GM15510 (cell line): ENCODE measurements around the gene FKBP1A.

Source experiments
- POLR2A ChIP-seq: IDR thresholded peaks from 3 replicates; pipeline ENCODE4 v1.6.1; 2011; ENCODE audit warnings: borderline replicate concordance; ENCODE audit not compliant: insufficient read length; ENCODE audit errors: extremely low read depth

FKBP1A gene

GRCh38 chr20:1392693-1393506 lies at the start of gene FKBP1A:
TSS of gene FKBP1A (minus strand) at chr20:1393054. CDS start at chr20:1392998, 56 bp downstream.
- TF ChIP-seq POLR2A, result peak; percentile 83

GRCh38 chr20:1442304-1442703 lies 49.5 kb upstream of the FKBP1A start:
- no peak for TF ChIP-seq POLR2A

- TF ChIP-seq POLR2A, result no peak
These were observed 48.3 kb upstream of the FKBP1A start for GRCh38 chr20:1441133-1441532.

GRCh38 chr20:1440024-1440423 lies 47.2 kb upstream of the FKBP1A start:
- TF ChIP-seq POLR2A, result no peak

- TF ChIP-seq POLR2A, result no peak
These were observed 45.5 kb upstream of the FKBP1A start for GRCh38 chr20:1438361-1438760.

- TF ChIP-seq POLR2A, result no peak
These were observed 44.5 kb upstream of the FKBP1A start for GRCh38 chr20:1437235-1437904.

- no peak for TF ChIP-seq POLR2A
These were observed 43.4 kb upstream of the FKBP1A start for GRCh38 chr20:1436263-1436662.

- TF ChIP-seq POLR2A, result no peak
These were observed 42.5 kb upstream of the FKBP1A start for GRCh38 chr20:1435337-1435699.

GRCh38 chr20:1434571-1435336 lies 41.9 kb upstream of the FKBP1A start:
- no peak for TF ChIP-seq POLR2A

- TF ChIP-seq POLR2A, result no peak
These were observed 38.3 kb upstream of the FKBP1A start for GRCh38 chr20:1431158-1431557.

- no peak for TF ChIP-seq POLR2A
These were observed 37.2 kb upstream of the FKBP1A start for GRCh38 chr20:1430004-1430451.

GRCh38 chr20:1429143-1429728 lies 36.4 kb upstream of the FKBP1A start:
- TF ChIP-seq POLR2A, result no peak

GRCh38 chr20:1427457-1428054 lies 34.7 kb upstream of the FKBP1A start:
- no peak for TF ChIP-seq POLR2A

GRCh38 chr20:1426231-1426849 lies 33.5 kb upstream of the FKBP1A start:
- TF ChIP-seq POLR2A, result no peak
